SK-N-SH (cell line): ENCODE results near the gene LHPP.

Source experiments
- CTCF ChIP-seq: fragments of 200-600 bp; sonication (generic); IDR thresholded peaks from 2 replicates; pipeline ENCODE4 v1.6.1; 2017; ENCODE audit warnings: antibody characterized with exemption, mild to moderate bottlenecking, moderate library complexity
- MAX ChIP-seq: IDR thresholded peaks from 2 replicates; pipeline ENCODE4 v1.4.0; 2012; ENCODE audit warnings: low read depth
- REST ChIP-seq: IDR thresholded peaks from 2 replicates; pipeline ENCODE4 v1.6.1; 2012; ENCODE audit warnings: mild to moderate bottlenecking, low read depth, low read length, moderate library complexity
- SIN3A ChIP-seq: IDR thresholded peaks from 2 replicates; pipeline ENCODE4 v1.6.1; 2012; ENCODE audit warnings: low read depth, mild to moderate bottlenecking, low read length, moderate library complexity, borderline replicate concordance
- YY1 ChIP-seq: IDR thresholded peaks from 2 replicates; pipeline ENCODE4 v1.4.0; 2012; ENCODE audit warnings: low read depth, mild to moderate bottlenecking

GRCh38 chr10:124534826-124535601 is 73.4 kb downstream of the LHPP start:
- TF ChIP-seq CTCF (no peak), YY1 (no peak), MAX (no peak), REST (no peak), SIN3A (no peak)
